Measurements from ENCODE around the gene PITPNC1. TPM values are rescaled to one million over a fixed set of nuclear protein-coding genes. Genes with fewer than 3 reads are reported as not detected.

PITPNC1 gene
- polyA plus RNA-seq, 1 of the 3 experiments (the other 2 are of a cell fraction) = 18.4 TPM

GRCh38 chr17:67577429-67578141 is 200.5 kb downstream of the PITPNC1 start:
- POLR2A ChIA-PET = interaction anchor here (0.6 kb wide), 1 partner anchor 583 kb away, joined by 3 read pairs; no protein-coding TSS in a partner anchor
- H3K4me2 ChIP-seq = no peak overlapping the region
- no peaks in the 10 kb centered on the region for H3F3A ChIP-seq (replicated peaks; ENCODE audit: insufficient read depth)
- no peak overlapping the region for H3K9ac ChIP-seq
- DNase-seq = no peak
- CTCF ChIA-PET = interaction anchor here (0.7 to 1.7 kb wide), 3 partner anchors 9 to 199 kb away, joined by 3 to 7 read pairs (median 3); no protein-coding TSS in a partner anchor
- H3K27me3 ChIP-seq (ENCODE audit: insufficient read depth) = no peaks in the 10 kb centered on the region
- no peak overlapping the region for H3K4me3 ChIP-seq (ENCODE audit: low read depth in 2 of 2, low read length in 1 of 2)
- TF ChIP-seq ZBTB33 (IDR thresholded peaks at IDR 0.05; ENCODE audit: borderline replicate concordance, low read depth) = no peak
- TF ChIP-seq NRF1 (IDR thresholded peaks at IDR 0.05; ENCODE audit: low read depth, low read length) = no peak
- TF ChIP-seq FOXJ3 (CRISPR knock-in tag; IDR thresholded peaks at IDR 0.05) = no peak
- H4K20me1 ChIP-seq (ENCODE audit: insufficient read depth) = no peaks in the 10 kb centered on the region
- no peak overlapping the region for H2AFZ ChIP-seq (ENCODE audit: low read depth)
- peaks cover 0 to 7% of the 10 kb centered on the region in 2 experiments; a peak in 1 of 4 replicates for H3K4me1 ChIP-seq (ENCODE audit: control insufficient read depth in 1 of 2, insufficient read depth in 2 of 2, low read depth in 1 of 2, low read length in 1 of 2)
- WGBS (ENCODE audit: low lambda C conversion rate) = 97% methylated on average over 8 of the region's 8 CpGs
- no peaks in the 10 kb centered on the region for H3K9me3 ChIP-seq
- H3K79me2 ChIP-seq (ENCODE audit: insufficient read depth) = no peaks in the 10 kb centered on the region
- H3K9me2 ChIP-seq = no peaks in the 10 kb centered on the region
- no peak overlapping the region for H3K27ac ChIP-seq (ENCODE audit: low read depth in 2 of 2, low read length in 1 of 2)
- peaks cover 0 to 10% of the 10 kb centered on the region in 2 experiments for H3K36me3 ChIP-seq (replicated peaks in 1 of 2; ENCODE audit: control insufficient read depth in 1 of 2, insufficient read depth in 2 of 2, low read length in 1 of 2)

- Histone ChIP-seq H3K9ac (no peak overlapping the region), H3K9me3 (no peaks in the 10 kb centered on the region), H2AFZ (ENCODE audit: low read depth) (no peak overlapping the region), H3F3A (replicated peaks; ENCODE audit: insufficient read depth) (no peaks in the 10 kb centered on the region), H3K4me3 (ENCODE audit: low read depth in 2 of 2, low read length in 1 of 2) (no peak overlapping the region), H4K20me1 (ENCODE audit: insufficient read depth) (no peaks in the 10 kb centered on the region), H3K4me2 (no peak overlapping the region), H3K79me2 (ENCODE audit: insufficient read depth) (no peaks in the 10 kb centered on the region), H3K27ac (ENCODE audit: low read depth in 2 of 2, low read length in 1 of 2) (no peak overlapping the region), H3K4me1 (ENCODE audit: control insufficient read depth in 1 of 2, insufficient read depth in 2 of 2, low read depth in 1 of 2, low read length in 1 of 2) (peaks cover 0 to 12% of the 10 kb centered on the region in 2 experiments; a peak in 1 of 4 replicates), H3K9me2 (no peaks in the 10 kb centered on the region), H3K27me3 (ENCODE audit: insufficient read depth) (no peaks in the 10 kb centered on the region), H3K36me3 (replicated peaks in 1 of 2; ENCODE audit: control insufficient read depth in 1 of 2, insufficient read depth in 2 of 2, low read length in 1 of 2) (peaks cover 0 to 10% of the 10 kb centered on the region in 2 experiments)
- WGBS (ENCODE audit: low lambda C conversion rate) = 89% methylated on average over 5 of the region's 5 CpGs
- no peak for DNase-seq
- POLR2A ChIA-PET = no interaction called here
- TF ChIP-seq ZBTB33 (IDR thresholded peaks at IDR 0.05; ENCODE audit: borderline replicate concordance, low read depth) (no peak), FOSL2 (IDR thresholded peaks at IDR 0.05; ENCODE audit: borderline replicate concordance, low read depth) (no peak), USF1 (IDR thresholded peaks at IDR 0.05; ENCODE audit: borderline replicate concordance, low read depth) (no peak), PBX3 (IDR thresholded peaks at IDR 0.05) (no peak), SMC3 (IDR thresholded peaks at IDR 0.05; ENCODE audit: low read depth, low read length) (no peak), RFX5 (IDR thresholded peaks at IDR 0.05; ENCODE audit: low read length) (no peak), TEAD4 (IDR thresholded peaks at IDR 0.05; ENCODE audit: borderline replicate concordance, insufficient read depth) (no peak), POLR2AphosphoS5 (IDR thresholded peaks at IDR 0.05; ENCODE audit: low read depth, low read length) (no peak), MXI1 (IDR thresholded peaks at IDR 0.05; ENCODE audit: low read depth, low read length) (no peak), SIN3A (IDR thresholded peaks at IDR 0.05; ENCODE audit: borderline replicate concordance, low read depth, low read length) (no peak), EZH2phosphoT487 (IDR thresholded peaks at IDR 0.05; ENCODE audit: borderline replicate concordance, low read depth) (no peak), CHD2 (IDR thresholded peaks at IDR 0.05; ENCODE audit: low read length, partially characterized antibody) (no peak), FOXJ3 (CRISPR knock-in tag; IDR thresholded peaks at IDR 0.05) (no peak)
- CTCF ChIA-PET = interaction anchor here (0.7 to 1.7 kb wide), 3 partner anchors 10 to 102 kb away, joined by 3 to 7 read pairs (median 4); no protein-coding TSS in a partner anchor
Observed at GRCh38 chr17:67578142-67578457, 201.0 kb downstream of the PITPNC1 start.
